Activated naive CD4-positive, alpha-beta T cell treated with anti-CD3 and anti-CD28 coated beads, Interleukin-2, amount 50 U/mL, for 24 hours (primary cell): Measurements from ENCODE around the gene MUC12.
A peak's percentile ranks its signal among the peaks of the same experiment; 100 is the strongest.
"Not testable (repeated sequence)": the region's sequence is repeated elsewhere in the genome, so short reads cannot be mapped to it uniquely, and the experiment has no call there.

Experiments used
- H3K27ac Mint-ChIP-seq: one replicate; pipeline ENCODE4 v1.8.0; 2021; ENCODE audit warnings: mild to moderate bottlenecking, mixed read lengths
- H3K27me3 Mint-ChIP-seq: one replicate; pipeline ENCODE4 v1.8.0; 2021; ENCODE audit warnings: mixed read lengths
- H3K36me3 Mint-ChIP-seq: one replicate; pipeline ENCODE4 v1.8.0; 2021; ENCODE audit warnings: mixed read lengths
- H3K4me1 Mint-ChIP-seq: one replicate; pipeline ENCODE4 v1.8.0; 2021; ENCODE audit warnings: mixed read lengths
- H3K4me3 Mint-ChIP-seq: one replicate; pipeline ENCODE4 v1.8.0; 2021; ENCODE audit warnings: mild to moderate bottlenecking, mixed read lengths
- H3K9me3 Mint-ChIP-seq: one replicate; pipeline ENCODE4 v1.8.0; 2021; ENCODE audit warnings: mixed read lengths

MUC12 gene

DNA sequence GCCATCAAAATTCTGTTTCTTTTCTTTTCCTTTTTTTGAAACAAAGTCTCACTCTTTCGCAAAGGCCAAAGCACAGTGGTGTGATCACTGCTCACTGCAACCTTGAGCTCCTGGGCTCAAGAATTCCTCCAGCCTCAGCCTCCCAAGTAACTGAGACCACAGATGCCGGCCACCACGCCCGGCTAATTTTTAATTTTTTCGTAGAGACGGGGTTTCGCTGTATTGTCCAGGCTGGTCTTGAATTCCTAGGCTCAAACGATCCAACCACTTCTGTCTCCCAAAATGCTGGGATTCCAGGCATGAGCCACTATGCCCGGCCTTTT lies 90.2 kb downstream of the MUC12 start:
- peaks cover 6% of the 10 kb centered on the region for H3K4me1 Mint-ChIP-seq
- H3K4me3 Mint-ChIP-seq: no peak overlapping the region
- no peaks in the 10 kb centered on the region for H3K9me3 Mint-ChIP-seq
- H3K27me3 Mint-ChIP-seq: peaks cover 32% of the 10 kb centered on the region
- H3K27ac Mint-ChIP-seq: no peak overlapping the region
- H3K36me3 Mint-ChIP-seq: no peaks in the 10 kb centered on the region

DNA sequence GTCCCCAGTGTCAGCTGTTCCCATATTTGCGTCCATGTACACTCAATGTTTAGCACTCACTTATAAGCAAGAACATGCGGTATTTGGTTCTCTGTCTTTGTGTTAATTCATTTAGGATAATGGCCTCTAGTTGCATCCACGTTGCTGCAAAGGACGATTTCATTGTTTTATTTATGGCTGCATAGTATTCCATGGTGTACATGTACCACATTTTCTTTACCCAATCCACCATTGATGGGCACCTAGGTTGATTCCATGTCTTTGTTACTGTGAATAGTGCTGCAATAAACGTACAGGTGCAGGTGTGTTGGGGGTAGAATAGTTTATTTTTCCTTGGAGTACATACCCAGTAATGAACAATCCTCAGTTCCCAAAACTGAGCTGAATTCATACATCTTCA lies 91.6 kb downstream of the MUC12 start:
- H3K36me3 Mint-ChIP-seq: no peaks in the 10 kb centered on the region
- peaks cover 35% of the 10 kb centered on the region for H3K27me3 Mint-ChIP-seq
- H3K4me3 Mint-ChIP-seq: no peak overlapping the region
- no peaks in the 10 kb centered on the region for H3K9me3 Mint-ChIP-seq
- H3K4me1 Mint-ChIP-seq: peaks cover 6% of the 10 kb centered on the region
- no peak overlapping the region for H3K27ac Mint-ChIP-seq

DNA sequence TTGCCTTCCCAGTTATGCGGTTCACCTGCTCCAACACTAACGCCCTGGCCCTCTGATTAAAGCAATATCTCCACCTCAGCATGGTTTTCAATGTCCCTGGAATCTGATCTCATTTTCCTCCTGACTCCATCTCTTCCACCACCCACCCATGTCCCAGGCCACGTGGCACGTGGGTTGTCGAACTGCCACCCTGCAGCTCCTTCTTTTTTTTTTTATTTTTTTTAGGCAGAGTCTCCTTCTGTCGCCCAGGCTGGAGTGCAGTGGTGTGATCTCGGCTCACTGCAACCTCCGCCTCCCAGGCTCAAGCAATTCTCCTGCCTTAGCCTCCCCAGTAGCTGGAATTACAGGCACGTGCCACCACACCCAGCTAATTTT lies 94.8 kb downstream of the MUC12 start:
- not testable (repeated sequence) for H3K36me3 Mint-ChIP-seq, H3K4me1 Mint-ChIP-seq, H3K27ac Mint-ChIP-seq, H3K4me3 Mint-ChIP-seq, H3K9me3 Mint-ChIP-seq
- peaks cover 30% of the 10 kb centered on the region for H3K27me3 Mint-ChIP-seq

DNA sequence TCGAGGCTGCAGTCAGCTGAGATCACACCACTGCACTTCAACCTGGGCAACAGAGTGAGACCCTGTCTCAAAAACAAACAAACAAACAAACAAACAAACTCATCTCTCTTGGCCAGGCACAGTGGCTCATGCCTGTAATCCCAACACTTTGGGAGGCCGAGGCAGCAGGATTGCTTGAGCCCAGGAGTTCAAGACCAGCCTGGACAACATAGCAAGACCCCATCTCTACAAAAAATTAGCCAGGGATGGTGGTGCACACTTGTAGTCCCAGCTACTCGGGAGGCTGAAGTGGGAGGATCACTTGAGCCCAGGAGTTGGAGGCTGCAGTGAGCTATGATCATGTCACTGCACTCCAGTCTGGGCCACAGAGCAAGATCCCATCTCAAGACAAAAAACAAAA lies 95.8 kb downstream of the MUC12 start:
- H3K36me3 Mint-ChIP-seq, H3K4me1 Mint-ChIP-seq, H3K9me3 Mint-ChIP-seq, H3K4me3 Mint-ChIP-seq, H3K27ac Mint-ChIP-seq: not testable (repeated sequence)
- peaks cover 26% of the 10 kb centered on the region for H3K27me3 Mint-ChIP-seq

DNA sequence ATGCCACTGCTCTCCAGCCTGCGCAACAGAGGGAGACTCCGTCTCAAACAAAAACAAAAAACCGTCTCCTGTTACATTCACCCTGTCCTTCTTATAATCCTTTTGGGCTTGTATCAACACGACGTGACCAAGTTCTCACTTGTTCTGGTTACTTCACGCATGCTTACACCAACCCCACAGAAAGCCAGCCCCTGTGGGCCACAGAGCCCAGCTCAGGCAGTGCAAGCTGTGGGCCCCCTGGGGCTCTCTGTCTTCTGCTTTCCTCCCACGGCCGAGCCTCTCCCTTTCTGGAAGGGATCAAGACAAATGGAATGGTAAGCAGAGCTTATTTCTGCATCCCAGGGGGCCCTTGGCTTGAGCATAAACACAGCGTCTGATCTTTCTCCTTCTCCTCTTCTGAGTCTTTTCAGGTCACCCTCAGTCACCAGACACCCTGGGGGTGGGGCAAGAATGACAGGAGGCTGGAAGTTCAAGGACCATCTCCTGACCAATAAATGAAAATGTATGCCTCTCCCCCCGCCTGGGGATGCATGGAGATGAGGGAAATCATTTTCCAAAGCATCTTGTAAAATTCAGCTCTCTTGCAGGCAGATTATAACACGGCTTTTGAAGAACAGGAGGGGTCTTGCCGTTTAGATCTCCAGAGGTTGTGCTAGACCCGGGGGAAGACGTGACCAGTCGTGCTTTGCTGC lies 96.9 kb downstream of the MUC12 start:
- Mint-ChIP-seq H3K9me3 (no peaks in the 10 kb centered on the region), H3K36me3 (no peaks in the 10 kb centered on the region), H3K4me1 (no peaks in the 10 kb centered on the region), H3K4me3 (no peak overlapping the region), H3K27ac (no peak overlapping the region), H3K27me3 (peaks cover 22% of the 10 kb centered on the region)

DNA sequence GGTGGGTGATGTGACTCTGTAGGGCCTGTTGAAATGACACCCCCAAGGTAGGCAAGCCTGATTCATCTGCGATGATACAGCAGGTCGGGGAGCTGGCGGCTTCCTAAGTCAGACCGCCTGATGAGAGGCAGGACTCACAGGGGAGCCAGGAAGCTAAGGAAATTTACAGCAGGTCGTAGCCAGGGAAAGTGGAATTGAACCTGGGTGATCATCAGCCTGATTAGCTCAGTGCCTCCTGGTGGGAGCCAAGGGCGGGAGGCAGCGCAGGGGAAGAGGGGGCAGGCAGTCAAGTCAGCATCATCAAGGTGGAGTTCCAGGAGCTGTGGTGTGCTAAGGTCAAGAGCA lies 97.4 kb downstream of the MUC12 start:
- peaks cover 19% of the 10 kb centered on the region for H3K27me3 Mint-ChIP-seq
- no peaks in the 10 kb centered on the region for H3K36me3 Mint-ChIP-seq
- peak overlapping the region; percentile 5 for H3K27ac Mint-ChIP-seq
- no peak overlapping the region for H3K4me3 Mint-ChIP-seq
- H3K9me3 Mint-ChIP-seq: no peaks in the 10 kb centered on the region
- no peaks in the 10 kb centered on the region for H3K4me1 Mint-ChIP-seq

DNA sequence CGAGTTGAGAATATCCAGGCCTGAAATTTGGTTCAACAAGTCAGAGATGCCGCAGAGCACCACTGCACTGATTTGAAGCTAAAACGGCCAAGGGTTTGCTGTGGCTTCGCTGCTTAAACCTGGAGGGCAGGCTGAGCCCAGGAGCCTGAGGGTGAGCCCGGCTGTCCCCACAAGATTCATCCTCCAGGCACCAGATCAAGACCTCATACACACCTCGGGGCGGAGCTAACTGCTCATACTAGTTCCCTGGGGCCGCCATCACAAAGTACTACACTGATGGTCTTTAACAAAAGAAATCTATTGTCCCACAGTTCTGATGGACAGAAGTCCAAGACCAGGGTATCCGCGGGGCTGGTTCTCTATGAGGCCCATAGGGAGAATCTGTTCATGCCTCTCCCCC lies 99.0 kb downstream of the MUC12 start:
- Mint-ChIP-seq H3K4me3 (no peak overlapping the region), H3K27me3 (peaks cover 17% of the 10 kb centered on the region), H3K9me3 (no peaks in the 10 kb centered on the region), H3K27ac (no peak overlapping the region), H3K36me3 (no peaks in the 10 kb centered on the region), H3K4me1 (no peaks in the 10 kb centered on the region)
